ENCODE data around the gene KRT39. TPM values are rescaled to one million over a fixed set of nuclear protein-coding genes. Genes with fewer than 3 reads are reported as not detected.

KRT39 gene
- polyA plus RNA-seq, 3 donors, result not detected

DNA sequence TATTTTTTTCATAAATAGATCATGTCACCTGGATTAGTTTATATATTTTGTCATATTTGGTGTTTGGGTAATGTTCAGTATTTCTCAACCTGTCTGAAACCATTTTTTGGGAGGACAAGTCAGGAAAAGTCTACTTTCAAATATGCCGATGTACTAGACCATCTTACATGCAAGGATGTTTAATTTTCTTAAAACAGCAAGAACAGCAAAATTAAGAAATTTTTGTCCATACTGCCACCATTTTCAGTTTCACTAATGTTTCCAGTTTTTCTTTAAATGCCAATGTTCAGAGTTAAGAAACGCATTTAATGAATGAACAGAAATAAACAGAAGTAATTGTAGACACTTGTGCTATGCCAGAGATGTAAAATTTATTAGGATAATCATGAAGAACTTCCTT lies 26.3 kb upstream of the KRT39 start:
- H2AFZ ChIP-seq (ENCODE audit: insufficient read depth, low read depth, low read length, poor library complexity, severe bottlenecking), result no peak overlapping the region

DNA sequence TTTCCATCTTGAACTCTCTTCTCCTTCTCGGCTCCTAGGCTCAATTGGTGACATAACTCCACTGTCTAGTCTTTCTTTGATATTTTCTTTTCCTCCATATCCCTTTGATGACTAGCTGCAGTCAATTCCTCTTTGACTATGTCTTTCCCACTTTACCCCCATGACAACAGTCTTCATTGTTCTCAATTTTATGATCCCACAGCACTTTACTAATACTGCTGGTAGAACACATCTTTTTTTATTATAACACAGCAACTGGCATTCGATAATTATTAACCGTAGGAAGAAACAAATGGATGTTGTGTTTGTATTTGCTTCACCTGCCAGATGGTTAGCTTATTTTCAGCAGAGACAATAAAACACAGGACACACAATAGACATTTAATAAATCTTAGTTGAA lies 25.9 kb upstream of the KRT39 start:
- no peak overlapping the region for H3K4me3 Mint-ChIP-seq
- H3K9me3 ChIP-seq (replicated peaks in 1 of 2; ENCODE audit: control insufficient read depth in 1 of 2, insufficient read depth in 1 of 2, low read length in 2 of 2), result no peaks in the 10 kb centered on the region
- peaks cover 6 to 19% (median 13%) of the 10 kb centered on the region in 3 donors for H3K27me3 Mint-ChIP-seq (ENCODE audit: low read depth in 3 of 3)
- no peak overlapping the region for H3K4me3 ChIP-seq (replicated peaks in 1 of 3; ENCODE audit: low read depth in 2 of 3, low read length in 3 of 3)
- no peaks in the 10 kb centered on the region for H3K79me2 ChIP-seq (ENCODE audit: insufficient read depth, low read length)
- H3K36me3 ChIP-seq (replicated peaks in 1 of 2; ENCODE audit: control insufficient read depth in 1 of 2, insufficient read depth in 2 of 2, low read length in 2 of 2), result no peaks in the 10 kb centered on the region
- H3K4me1 ChIP-seq (ENCODE audit: control insufficient read depth in 1 of 2, insufficient read depth in 2 of 2, low read length in 2 of 2), result no peaks in the 10 kb centered on the region
- H3K36me3 Mint-ChIP-seq, result no peaks in the 10 kb centered on the region
- no peaks in the 10 kb centered on the region for H3K9me3 Mint-ChIP-seq
- no peak overlapping the region for H3K9ac ChIP-seq (ENCODE audit: insufficient read depth, low read length, poor library complexity, severe bottlenecking)
- no peak overlapping the region for H3K27ac ChIP-seq (ENCODE audit: low read depth in 1 of 2, low read length in 2 of 2)
- peaks cover under 1% of the 10 kb centered on the region for H3K4me1 Mint-ChIP-seq
- H3K27ac Mint-ChIP-seq, result no peak overlapping the region
- DNase-seq, result no peak
- no peaks in the 10 kb centered on the region for H4K20me1 ChIP-seq (ENCODE audit: insufficient read depth, low read length)
- TF ChIP-seq, protein P1, sequence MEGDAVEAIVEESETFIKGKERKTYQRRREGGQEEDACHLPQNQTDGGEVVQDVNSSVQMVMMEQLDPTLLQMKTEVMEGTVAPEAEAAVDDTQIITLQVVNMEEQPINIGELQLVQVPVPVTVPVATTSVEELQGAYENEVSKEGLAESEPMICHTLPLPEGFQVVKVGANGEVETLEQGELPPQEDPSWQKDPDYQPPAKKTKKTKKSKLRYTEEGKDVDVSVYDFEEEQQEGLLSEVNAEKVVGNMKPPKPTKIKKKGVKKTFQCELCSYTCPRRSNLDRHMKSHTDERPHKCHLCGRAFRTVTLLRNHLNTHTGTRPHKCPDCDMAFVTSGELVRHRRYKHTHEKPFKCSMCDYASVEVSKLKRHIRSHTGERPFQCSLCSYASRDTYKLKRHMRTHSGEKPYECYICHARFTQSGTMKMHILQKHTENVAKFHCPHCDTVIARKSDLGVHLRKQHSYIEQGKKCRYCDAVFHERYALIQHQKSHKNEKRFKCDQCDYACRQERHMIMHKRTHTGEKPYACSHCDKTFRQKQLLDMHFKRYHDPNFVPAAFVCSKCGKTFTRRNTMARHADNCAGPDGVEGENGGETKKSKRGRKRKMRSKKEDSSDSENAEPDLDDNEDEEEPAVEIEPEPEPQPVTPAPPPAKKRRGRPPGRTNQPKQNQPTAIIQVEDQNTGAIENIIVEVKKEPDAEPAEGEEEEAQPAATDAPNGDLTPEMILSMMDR (IDR thresholded peaks at IDR 0.05), result no peak
- no peak overlapping the region for H2AFZ ChIP-seq (ENCODE audit: insufficient read depth, low read depth, low read length, poor library complexity, severe bottlenecking)
- peaks cover under 1 to 3% of the 10 kb centered on the region in 2 donors for H3K27me3 ChIP-seq (ENCODE audit: control insufficient read depth in 2 of 2, insufficient read depth in 2 of 2, low read length in 2 of 2)
- WGBS (ENCODE audit: insufficient coverage), result 100% methylated on average over 1 of the region's 3 CpGs
- no peak overlapping the region for H3K4me2 ChIP-seq (replicated peaks; ENCODE audit: extremely low read depth, low read length, poor library complexity, severe bottlenecking)
- intact Hi-C loops (cut with micrococcal nuclease), result no loop called here

More for the DNA sequence above, 26.3 kb upstream of the KRT39 start:
- Mint-ChIP-seq H3K4me3 (no peak overlapping the region), H3K36me3 (no peaks in the 10 kb centered on the region), H3K4me1 (no peaks in the 10 kb centered on the region), H3K9me3 (no peaks in the 10 kb centered on the region), H3K27me3 (ENCODE audit: low read depth in 3 of 3) (peaks cover 7 to 19% (median 13%) of the 10 kb centered on the region in 3 donors), H3K27ac (no peak overlapping the region)
- Histone ChIP-seq H3K27me3 (ENCODE audit: control insufficient read depth in 2 of 2, insufficient read depth in 2 of 2, low read length in 2 of 2) (peaks cover 3% of the 10 kb centered on the region in 2 donors), H4K20me1 (ENCODE audit: insufficient read depth, low read length) (no peaks in the 10 kb centered on the region), H3K79me2 (ENCODE audit: insufficient read depth, low read length) (no peaks in the 10 kb centered on the region), H3K4me2 (replicated peaks; ENCODE audit: extremely low read depth, low read length, poor library complexity, severe bottlenecking) (no peak overlapping the region), H3K4me3 (replicated peaks in 1 of 3; ENCODE audit: low read depth in 2 of 3, low read length in 3 of 3) (no peak overlapping the region), H3K36me3 (replicated peaks in 1 of 2; ENCODE audit: control insufficient read depth in 1 of 2, insufficient read depth in 2 of 2, low read length in 2 of 2) (no peaks in the 10 kb centered on the region), H3K9ac (ENCODE audit: insufficient read depth, low read length, poor library complexity, severe bottlenecking) (no peak overlapping the region), H3K9me3 (replicated peaks in 1 of 2; ENCODE audit: control insufficient read depth in 1 of 2, insufficient read depth in 1 of 2, low read length in 2 of 2) (no peaks in the 10 kb centered on the region), H3K4me1 (ENCODE audit: control insufficient read depth in 1 of 2, insufficient read depth in 2 of 2, low read length in 2 of 2) (no peaks in the 10 kb centered on the region), H3K27ac (ENCODE audit: low read depth in 1 of 2, low read length in 2 of 2) (no peak overlapping the region)
- TF ChIP-seq, protein P1 (IDR thresholded peaks at IDR 0.05), result no peak
- intact Hi-C loops (cut with micrococcal nuclease), result no loop called here
- no CpG with 5 or more reads among the region's 2 CpGs for WGBS (ENCODE audit: insufficient coverage)
- DNase-seq, result no peak

Measured in CD14-positive monocyte (primary cell).